ENCODE measurements around the gene TAS2R60. TPM values are rescaled to one million over a fixed set of nuclear protein-coding genes. Genes with fewer than 3 reads are reported as not detected.

TAS2R60 gene
- total RNA-seq, 1 experiment from 2014 or later = not detected

- no peaks in the 10 kb centered on the region for H3K23me2 ChIP-seq (ENCODE audit: insufficient read length, low read depth, low read length, poor library complexity, severe bottlenecking)
- Mint-ChIP-seq H3K4me1 (peaks cover 3 to 7% of the 10 kb centered on the region in 2 experiments; a peak in 2 of 4 replicates), H3K4me3 (no peak overlapping the region; a peak in 1 of 5 replicates), H3K9me3 (no peaks in the 10 kb centered on the region), H3K36me3 (ENCODE audit: insufficient read depth in 1 of 3, low read depth in 3 of 3) (peaks cover 64 to 89% (median 89%) of the 10 kb centered on the region in 3 experiments; a peak in 6 of 7 replicates), H3K27me3 (ENCODE audit: low read depth) (peaks cover 2% of the 10 kb centered on the region; the same call in 1 of the 2 replicates), H3K27ac (no peak overlapping the region)
- no peak overlapping the region for H3K14ac ChIP-seq (ENCODE audit: insufficient read depth, low read length)
- no peak for TF ChIP-seq CTCF (conservative IDR thresholded peaks at IDR 0.05)
- H3K9me3 ChIP-seq (ENCODE audit: control insufficient read depth, low read depth, low read length) = no peaks in the 10 kb centered on the region
- H4K8ac ChIP-seq (replicated peaks; ENCODE audit: insufficient read length, low read depth, low read length) = no peak overlapping the region
- H3K4me1 ChIP-seq (ENCODE audit: insufficient read depth, low read length) = no peaks in the 10 kb centered on the region
- no peaks in the 10 kb centered on the region for H3K27me3 ChIP-seq (ENCODE audit: insufficient read depth, low read length)
- H3K56ac ChIP-seq (ENCODE audit: insufficient read length, low read depth, low read length) = no peak overlapping the region
- H4K91ac ChIP-seq (ENCODE audit: insufficient read length, low read depth, low read length) = no peak overlapping the region
- no peak overlapping the region for H2BK15ac ChIP-seq (ENCODE audit: low read depth, low read length)
- no peak overlapping the region for H2AFZ ChIP-seq (ENCODE audit: low read length)
- no peak overlapping the region for H2BK20ac ChIP-seq (ENCODE audit: low read depth, low read length, poor library complexity, severe bottlenecking)
- WGBS (ENCODE audit: extremely low coverage, insufficient read length, low lambda C conversion rate) = no CpG with 5 or more reads among the region's 8 CpGs
- 0 out of 2 replicates have a peak, but pooled peaks cover 3% of the 10 kb centered on the region for H3K79me2 ChIP-seq (ENCODE audit: insufficient read depth, low read length)
- no peak overlapping the region for H3K4ac ChIP-seq (ENCODE audit: low read depth, low read length)
- H3K27ac ChIP-seq (ENCODE audit: insufficient read length, low read depth, low read length) = no peak overlapping the region
- no peak overlapping the region for H2AK5ac ChIP-seq (ENCODE audit: insufficient read length, low read length)
- H4K20me1 ChIP-seq (ENCODE audit: control insufficient read depth, insufficient read depth, insufficient read length) = no peaks in the 10 kb centered on the region
- H3K18ac ChIP-seq (ENCODE audit: insufficient read length, low read depth, low read length) = no peak overlapping the region
- no peak overlapping the region for H2BK12ac ChIP-seq (ENCODE audit: insufficient read length, low read depth, low read length)
- H3K9ac ChIP-seq (ENCODE audit: extremely low read depth, insufficient read length, low read length) = no peak overlapping the region
- no peak overlapping the region for H3K23ac ChIP-seq (ENCODE audit: insufficient read length, low read depth, low read length)
- H2BK120ac ChIP-seq (ENCODE audit: low read depth, low read length, poor library complexity, severe bottlenecking) = no peak overlapping the region
- no peak overlapping the region for H4K5ac ChIP-seq (ENCODE audit: insufficient read length, low read depth, low read length)
- no peak overlapping the region for H3T11ph ChIP-seq (ENCODE audit: low read length)
- no peak overlapping the region for H3K4me2 ChIP-seq (ENCODE audit: insufficient read depth, insufficient read length, low read length)
- no peak overlapping the region for H2BK5ac ChIP-seq (ENCODE audit: insufficient read length, low read length)
- H3K79me1 ChIP-seq (ENCODE audit: insufficient read depth, low read depth, low read length, poor library complexity, severe bottlenecking) = no peaks in the 10 kb centered on the region
- no peak for DNase-seq
These were observed 44.1 kb upstream of the TAS2R60 start for GRCh38 chr7:143399151-143399550.
